ENCODE data around the gene RING1.
"Not testable (repeated sequence)": the region's sequence is repeated elsewhere in the genome, so short reads cannot be mapped to it uniquely, and the experiment has no call there.

Gene RING1

GRCh38 chr6:33213166-33213988 lies 5.1 kb downstream of the RING1 start:
- FAIRE-seq = no peak
- peak; percentile 40 for DNase-seq (ENCODE audit: insufficient read length)
- TF ChIP-seq POLR2A (IDR thresholded peaks at IDR 0.05; ENCODE audit: low read depth, low read length) = peak; percentile 45; the same call in 1 of the 2 replicates
- peak; percentile 70 for TF ChIP-seq POLR2AphosphoS5 (IDR thresholded peaks at IDR 0.05; ENCODE audit: low read depth, low read length)
- TF ChIP-seq TAF1 (IDR thresholded peaks at IDR 0.05; ENCODE audit: borderline replicate concordance, low read depth, low read length) = no peak

- DNase-seq (ENCODE audit: insufficient read length) = no peak
- no peak for FAIRE-seq
- TF ChIP-seq TAF1 (IDR thresholded peaks at IDR 0.05; ENCODE audit: borderline replicate concordance, low read depth, low read length) (no peak), POLR2A (IDR thresholded peaks at IDR 0.05; ENCODE audit: low read depth, low read length) (no peak), POLR2AphosphoS5 (IDR thresholded peaks at IDR 0.05; ENCODE audit: low read depth, low read length) (no peak)
Observed at GRCh38 chr6:33213989-33214335, 5.7 kb downstream of the RING1 start.

- DNase-seq (ENCODE audit: insufficient read length) (no peak), FAIRE-seq (no peak)
- TF ChIP-seq TAF1 (IDR thresholded peaks at IDR 0.05; ENCODE audit: borderline replicate concordance, low read depth, low read length) (no peak), POLR2AphosphoS5 (IDR thresholded peaks at IDR 0.05; ENCODE audit: low read depth, low read length) (no peak), POLR2A (IDR thresholded peaks at IDR 0.05; ENCODE audit: low read depth, low read length) (no peak)
Observed at GRCh38 chr6:33215271-33216116, 7.2 kb downstream of the RING1 start.

- no peak for DNase-seq (ENCODE audit: insufficient read length)
- no peak for FAIRE-seq
- TF ChIP-seq POLR2A (IDR thresholded peaks at IDR 0.05; ENCODE audit: low read depth, low read length) (no peak), POLR2AphosphoS5 (IDR thresholded peaks at IDR 0.05; ENCODE audit: low read depth, low read length) (no peak), TAF1 (IDR thresholded peaks at IDR 0.05; ENCODE audit: borderline replicate concordance, low read depth, low read length) (no peak)
Observed at GRCh38 chr6:33216117-33216649, 7.9 kb downstream of the RING1 start.

GRCh38 chr6:33217246-33217645 lies 8.9 kb downstream of the RING1 start:
- no peak for FAIRE-seq

GRCh38 chr6:33217681-33218080 lies 9.4 kb downstream of the RING1 start:
- no peak for FAIRE-seq
- DNase-seq (ENCODE audit: insufficient read length) = no peak
- no peak for TF ChIP-seq TAF1 (IDR thresholded peaks at IDR 0.05; ENCODE audit: borderline replicate concordance, low read depth, low read length)
- TF ChIP-seq POLR2AphosphoS5 (IDR thresholded peaks at IDR 0.05; ENCODE audit: low read depth, low read length) = no peak

More at GRCh38 chr6:33217246-33217645, 8.9 kb downstream of the RING1 start:
- DNase-seq (ENCODE audit: insufficient read length) = no peak
- TF ChIP-seq POLR2A (IDR thresholded peaks at IDR 0.05; ENCODE audit: low read depth, low read length) = no peak
- no peak for TF ChIP-seq TAF1 (IDR thresholded peaks at IDR 0.05; ENCODE audit: borderline replicate concordance, low read depth, low read length)
- no peak for TF ChIP-seq POLR2AphosphoS5 (IDR thresholded peaks at IDR 0.05; ENCODE audit: low read depth, low read length)

GRCh38 chr6:33226503-33227120 lies 18.3 kb downstream of the RING1 start:
- DNase-seq (ENCODE audit: insufficient read length); FAIRE-seq: not testable (repeated sequence)

GRCh38 chr6:33235221-33235634 lies 26.9 kb downstream of the RING1 start:
- DNase-seq (ENCODE audit: insufficient read length) = no peak
- TF ChIP-seq POLR2A (IDR thresholded peaks at IDR 0.05; ENCODE audit: low read depth, low read length) (no peak), TAF1 (IDR thresholded peaks at IDR 0.05; ENCODE audit: borderline replicate concordance, low read depth, low read length) (no peak), POLR2AphosphoS5 (IDR thresholded peaks at IDR 0.05; ENCODE audit: low read depth, low read length) (no peak)
- no peak for FAIRE-seq

GRCh38 chr6:33236328-33236727 lies 28.0 kb downstream of the RING1 start:
- FAIRE-seq = no peak
- TF ChIP-seq POLR2A (IDR thresholded peaks at IDR 0.05; ENCODE audit: low read depth, low read length) = no peak
- no peak for TF ChIP-seq TAF1 (IDR thresholded peaks at IDR 0.05; ENCODE audit: borderline replicate concordance, low read depth, low read length)
- no peak for TF ChIP-seq POLR2AphosphoS5 (IDR thresholded peaks at IDR 0.05; ENCODE audit: low read depth, low read length)

GRCh38 chr6:33236852-33237251 lies 28.6 kb downstream of the RING1 start:
- DNase-seq (ENCODE audit: insufficient read length) (no peak), FAIRE-seq (no peak)
- TF ChIP-seq POLR2A (IDR thresholded peaks at IDR 0.05; ENCODE audit: low read depth, low read length) = no peak
- TF ChIP-seq TAF1 (IDR thresholded peaks at IDR 0.05; ENCODE audit: borderline replicate concordance, low read depth, low read length) = no peak
- no peak for TF ChIP-seq POLR2AphosphoS5 (IDR thresholded peaks at IDR 0.05; ENCODE audit: low read depth, low read length)

More at GRCh38 chr6:33236328-33236727, 28.0 kb downstream of the RING1 start:
- no peak for DNase-seq (ENCODE audit: insufficient read length)

GRCh38 chr6:33237741-33238140 lies 29.4 kb downstream of the RING1 start:
- no peak for DNase-seq (ENCODE audit: insufficient read length)

More at GRCh38 chr6:33237741-33238140, 29.4 kb downstream of the RING1 start:
- no peak for FAIRE-seq
- no peak for TF ChIP-seq POLR2A (IDR thresholded peaks at IDR 0.05; ENCODE audit: low read depth, low read length)
- TF ChIP-seq POLR2AphosphoS5 (IDR thresholded peaks at IDR 0.05; ENCODE audit: low read depth, low read length) = no peak
- TF ChIP-seq TAF1 (IDR thresholded peaks at IDR 0.05; ENCODE audit: borderline replicate concordance, low read depth, low read length) = no peak
